Stomach (tissue), 4 donors: ENCODE results near the gene MAFB.

Experiments
- POLR2A ChIP-seq, 4 donors: fragments of 450-650 bp; IDR thresholded peaks; one replicate each; pipeline ENCODE4 v1.6.1; 2016; ENCODE audit warnings: antibody characterized with exemption in 4 of 4, control low read depth in 2 of 4, mild to moderate bottlenecking in 1 of 4, moderate library complexity in 1 of 4
- POLR2AphosphoS5 ChIP-seq, 3 donors: sonication (generic); formaldehyde crosslinking; IDR thresholded peaks; one replicate each; pipeline ENCODE4 v1.6.1; 2016; ENCODE audit warnings: antibody characterized with exemption in 3 of 3
- TF ChIP-seq, protein P1 (sequence below), 7 experiments: fragments of 450-650 bp in 4 of 7; fragments of 200-600 bp in 3 of 7; sonication (generic) in 3 of 7; IDR thresholded peaks; one replicate each; pipeline ENCODE4 v1.5.1; 2016 to 2019; ENCODE audit warnings: antibody characterized with exemption in 7 of 7, control low read depth in 2 of 7, mild to moderate bottlenecking in 1 of 7

DNA sequence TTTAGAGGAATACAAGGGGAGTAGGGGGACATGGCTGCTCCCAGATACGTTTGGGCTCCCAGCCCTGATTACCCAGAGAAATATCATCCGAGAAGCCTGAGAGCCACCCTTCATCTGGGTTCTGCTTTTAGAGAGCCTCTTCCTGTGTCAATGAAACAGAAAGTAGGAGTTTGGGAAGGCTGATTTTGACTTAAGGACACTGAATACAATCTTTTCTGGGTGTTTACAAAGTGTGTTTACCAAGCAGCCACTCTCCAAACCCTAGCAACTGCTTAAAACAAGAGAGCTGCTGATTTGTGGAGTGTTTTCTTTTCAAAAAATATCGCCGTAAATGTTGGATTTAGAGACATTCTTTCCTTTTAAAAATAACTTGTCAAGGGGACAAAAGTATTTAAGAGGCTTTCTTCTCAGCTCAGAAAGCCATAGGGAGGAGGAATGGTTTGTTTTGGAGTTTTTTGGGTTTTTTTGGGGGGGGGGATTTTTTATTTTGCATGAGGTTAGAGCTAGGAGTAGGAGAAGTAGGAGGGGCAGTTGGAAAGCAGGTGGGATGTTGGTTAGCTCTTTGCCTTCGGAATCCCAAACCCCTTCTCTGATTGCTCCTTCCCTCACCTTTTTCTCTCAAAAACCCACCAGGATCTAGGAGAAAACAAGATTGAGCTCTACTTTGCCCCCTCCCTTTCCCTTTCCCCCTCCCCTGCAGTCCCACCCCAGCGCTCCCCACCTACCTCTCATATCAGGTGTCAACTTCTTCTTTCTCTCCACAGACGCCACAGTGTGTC, 12.4 kb downstream of the MAFB start:
- TF ChIP-seq, protein P1, sequence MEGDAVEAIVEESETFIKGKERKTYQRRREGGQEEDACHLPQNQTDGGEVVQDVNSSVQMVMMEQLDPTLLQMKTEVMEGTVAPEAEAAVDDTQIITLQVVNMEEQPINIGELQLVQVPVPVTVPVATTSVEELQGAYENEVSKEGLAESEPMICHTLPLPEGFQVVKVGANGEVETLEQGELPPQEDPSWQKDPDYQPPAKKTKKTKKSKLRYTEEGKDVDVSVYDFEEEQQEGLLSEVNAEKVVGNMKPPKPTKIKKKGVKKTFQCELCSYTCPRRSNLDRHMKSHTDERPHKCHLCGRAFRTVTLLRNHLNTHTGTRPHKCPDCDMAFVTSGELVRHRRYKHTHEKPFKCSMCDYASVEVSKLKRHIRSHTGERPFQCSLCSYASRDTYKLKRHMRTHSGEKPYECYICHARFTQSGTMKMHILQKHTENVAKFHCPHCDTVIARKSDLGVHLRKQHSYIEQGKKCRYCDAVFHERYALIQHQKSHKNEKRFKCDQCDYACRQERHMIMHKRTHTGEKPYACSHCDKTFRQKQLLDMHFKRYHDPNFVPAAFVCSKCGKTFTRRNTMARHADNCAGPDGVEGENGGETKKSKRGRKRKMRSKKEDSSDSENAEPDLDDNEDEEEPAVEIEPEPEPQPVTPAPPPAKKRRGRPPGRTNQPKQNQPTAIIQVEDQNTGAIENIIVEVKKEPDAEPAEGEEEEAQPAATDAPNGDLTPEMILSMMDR (IDR thresholded peaks at IDR 0.05), result no peak
- TF ChIP-seq POLR2AphosphoS5 (IDR thresholded peaks at IDR 0.05) (no peak), POLR2A (IDR thresholded peaks at IDR 0.05) (no peak)
